Measurements from ENCODE around the gene PPT2.

The PPT2 gene

GRCh38 chr6:32163559-32164258, 9.8 kb downstream of the PPT2 start:
- no peak for TF ChIP-seq CTCF (IDR thresholded peaks at IDR 0.05; ENCODE audit: low read depth, low read length)
- no peaks in the 10 kb centered on the region for H3K9me3 ChIP-seq
- H3K4me3 ChIP-seq (ENCODE audit: low read depth, low read length) = no peak overlapping the region
- DNase-seq = no peak
- H3K36me3 ChIP-seq = peaks cover 27% of the 10 kb centered on the region
- no peaks in the 10 kb centered on the region for H3K4me1 ChIP-seq
- no peaks in the 10 kb centered on the region for H3K27me3 ChIP-seq

- no peak within 1 kb of the TSS for H3K4me3 ChIP-seq (ENCODE audit: low read depth, low read length)
- H3K9me3 ChIP-seq = no peaks in the 10 kb centered on the region
- no peaks in the 10 kb centered on the region for H3K27me3 ChIP-seq
- no peaks in the 10 kb centered on the region for H3K4me1 ChIP-seq
- no peak for TF ChIP-seq CTCF (IDR thresholded peaks at IDR 0.05; ENCODE audit: low read depth, low read length)
- peaks cover 29% of the 10 kb centered on the region for H3K36me3 ChIP-seq
- DNase-seq = no peak
Observed at GRCh38 chr6:32164295-32164694, 10.4 kb downstream of the PPT2 start, which contains the start of gene EGFL8. TSS of gene EGFL8 (plus strand) at chr6:32164595. CDS start at chr6:32166166, 1,571 bp downstream.

- TF ChIP-seq CTCF (IDR thresholded peaks at IDR 0.05; ENCODE audit: low read depth, low read length) = peak; percentile 8; the same call in 1 of the 2 replicates
- no peaks in the 10 kb centered on the region for H3K4me1 ChIP-seq
- H3K9me3 ChIP-seq = no peaks in the 10 kb centered on the region
- peaks cover 47% of the 10 kb centered on the region for H3K36me3 ChIP-seq
- no peaks in the 10 kb centered on the region for H3K27me3 ChIP-seq
- no peak overlapping the region for H3K4me3 ChIP-seq (ENCODE audit: low read depth, low read length)
- DNase-seq = peak; percentile 46
Observed at GRCh38 chr6:32166411-32167061, 12.6 kb downstream of the PPT2 start.

GRCh38 chr6:32167154-32167760, 13.3 kb downstream of the PPT2 start:
- no peaks in the 10 kb centered on the region for H3K4me1 ChIP-seq
- no peak overlapping the region for H3K4me3 ChIP-seq (ENCODE audit: low read depth, low read length)
- H3K36me3 ChIP-seq = peaks cover 47% of the 10 kb centered on the region
- TF ChIP-seq CTCF (IDR thresholded peaks at IDR 0.05; ENCODE audit: low read depth, low read length) = no peak
- H3K9me3 ChIP-seq = no peaks in the 10 kb centered on the region
- DNase-seq = no peak
- H3K27me3 ChIP-seq = no peaks in the 10 kb centered on the region

- Histone ChIP-seq H3K4me1 (no peaks in the 10 kb centered on the region), H3K36me3 (peaks cover 47% of the 10 kb centered on the region), H3K27me3 (no peaks in the 10 kb centered on the region), H3K4me3 (ENCODE audit: low read depth, low read length) (no peak overlapping the region), H3K9me3 (no peaks in the 10 kb centered on the region)
- no peak for DNase-seq
- TF ChIP-seq CTCF (IDR thresholded peaks at IDR 0.05; ENCODE audit: low read depth, low read length) = no peak
Observed at GRCh38 chr6:32167761-32168262, 13.9 kb downstream of the PPT2 start.

Data from BE2C (cell line).